IPS-15b (cell line): Measurements from ENCODE around the gene PLCL2.

ENCODE experiments used
- H3K27me3 ChIP-seq: one replicate; pipeline ENCODE4 v1.6.1; 2013; ENCODE audit warnings: low read length; ENCODE audit not compliant: control insufficient read depth, insufficient read depth
- H3K36me3 ChIP-seq: one replicate; pipeline ENCODE4 v1.6.1; 2013; ENCODE audit warnings: low read length; ENCODE audit not compliant: control insufficient read depth, insufficient read depth
- H3K4me1 ChIP-seq: one replicate; pipeline ENCODE4 v1.6.1; 2013; ENCODE audit warnings: mild to moderate bottlenecking, low read length; ENCODE audit not compliant: control insufficient read depth, insufficient read depth
- H3K4me3 ChIP-seq: one replicate; pipeline ENCODE4 v1.5.1; 2013; ENCODE audit warnings: low read depth, low read length
- H3K9ac ChIP-seq: one replicate; pipeline ENCODE4 v1.6.1; 2013; ENCODE audit warnings: low read depth, mild to moderate bottlenecking, low read length
- H3K9me3 ChIP-seq: one replicate; pipeline ENCODE4 v1.6.1; 2013; ENCODE audit warnings: mild to moderate bottlenecking, low read length; ENCODE audit not compliant: control insufficient read depth, insufficient read depth

Gene PLCL2

DNA sequence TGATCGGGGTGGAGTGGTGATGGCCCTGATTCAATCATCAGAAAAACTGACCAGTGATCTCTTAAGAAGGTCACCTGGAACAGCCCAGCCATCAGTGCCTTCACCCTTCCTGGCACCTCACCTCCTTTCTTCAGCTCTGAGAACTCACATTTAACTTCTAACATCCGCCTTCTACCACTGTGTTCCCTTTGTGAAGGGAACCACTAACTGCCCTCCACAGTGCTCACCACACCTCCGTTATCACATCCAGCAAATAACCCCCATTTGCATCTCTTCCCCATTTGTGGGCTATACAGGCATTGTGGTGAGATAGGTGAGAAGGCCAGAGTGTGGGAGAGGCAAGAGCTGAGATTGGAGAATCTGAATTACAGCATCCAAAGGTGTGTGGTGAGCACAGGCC is 107.4 kb downstream of the PLCL2 start:
- H3K4me3 ChIP-seq, result no peak overlapping the region
- no peaks in the 10 kb centered on the region for H3K36me3 ChIP-seq
- H3K27me3 ChIP-seq, result peaks cover 28% of the 10 kb centered on the region
- no peak overlapping the region for H3K9ac ChIP-seq
- H3K9me3 ChIP-seq, result no peaks in the 10 kb centered on the region
- peaks cover 5% of the 10 kb centered on the region for H3K4me1 ChIP-seq

DNA sequence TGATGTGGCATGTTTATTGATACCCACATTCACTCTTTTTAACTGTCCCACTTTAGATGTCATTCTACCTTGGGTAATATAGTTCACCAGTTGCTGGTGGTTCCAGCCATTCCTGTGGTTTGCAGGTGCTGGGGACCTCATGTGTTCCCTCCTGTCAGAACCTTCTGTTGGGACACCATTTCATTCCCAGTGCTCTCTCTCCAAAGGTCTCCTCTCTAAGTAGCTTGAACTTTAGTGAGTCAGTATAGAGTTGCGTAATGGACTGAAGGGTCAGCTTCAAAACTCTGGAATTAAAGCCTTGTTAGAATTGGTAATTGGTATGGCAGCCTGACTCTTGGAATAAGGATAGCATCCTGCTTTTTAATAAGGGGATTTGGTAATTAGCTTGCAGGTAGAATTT is 108.5 kb downstream of the PLCL2 start:
- no peak overlapping the region for H3K9ac ChIP-seq

DNA sequence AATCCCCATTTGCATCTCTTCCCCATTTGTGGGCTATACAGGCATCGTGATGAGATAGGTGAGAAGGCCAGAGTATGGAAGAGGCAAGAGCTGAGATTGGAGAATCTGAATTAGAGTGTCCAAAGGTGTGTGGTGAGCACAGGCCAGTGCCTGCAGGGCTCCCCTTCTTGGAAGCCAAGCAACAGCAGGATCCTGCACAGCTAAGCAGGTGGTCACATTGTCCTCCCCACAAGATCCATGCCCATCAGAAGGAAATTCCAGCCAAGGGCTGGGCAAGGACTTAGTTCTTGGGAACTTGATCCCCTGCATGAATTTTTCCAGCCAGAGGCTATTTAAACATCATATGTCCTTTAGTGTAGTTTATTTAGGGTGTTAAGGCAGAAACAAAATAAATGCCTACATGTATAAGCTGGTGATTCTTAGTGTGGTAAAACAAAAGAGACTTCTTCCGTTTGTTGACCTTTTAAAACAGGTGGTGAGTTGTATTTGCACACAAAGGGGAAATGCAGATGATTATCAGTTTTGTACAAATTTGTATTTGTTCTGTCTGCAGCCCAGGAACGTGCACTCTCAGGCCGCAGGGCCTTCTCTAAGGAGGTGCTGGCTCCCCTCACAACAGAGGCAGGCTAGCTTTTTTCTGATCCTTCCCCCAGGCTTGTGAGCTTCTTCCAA is 110.2 kb downstream of the PLCL2 start:
- Histone ChIP-seq H3K9me3 (no peaks in the 10 kb centered on the region), H3K4me3 (no peak overlapping the region)

More for the DNA sequence above, 108.5 kb downstream of the PLCL2 start:
- no peaks in the 10 kb centered on the region for H3K9me3 ChIP-seq
- no peaks in the 10 kb centered on the region for H3K36me3 ChIP-seq
- no peak overlapping the region for H3K4me3 ChIP-seq
- peaks cover 5% of the 10 kb centered on the region for H3K4me1 ChIP-seq
- peaks cover 32% of the 10 kb centered on the region for H3K27me3 ChIP-seq

DNA sequence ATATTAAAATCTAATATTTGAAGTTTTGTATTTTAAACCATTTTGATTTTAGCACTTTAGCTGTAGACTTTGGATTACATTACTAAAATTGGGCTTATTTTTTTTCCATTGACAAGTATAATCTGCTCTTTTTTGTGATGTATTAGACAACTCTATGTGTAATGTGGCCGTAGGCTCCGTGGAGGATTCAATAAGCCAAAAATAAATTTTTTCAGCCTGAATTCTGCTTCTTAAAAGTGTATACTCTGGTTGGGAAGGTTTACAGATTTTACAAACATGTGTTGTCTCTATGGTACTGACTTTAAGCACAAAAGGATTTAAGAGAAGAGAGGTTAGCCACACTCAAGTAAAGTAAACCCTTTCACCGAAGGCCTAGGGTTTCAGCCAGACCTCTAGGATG is 110.8 kb downstream of the PLCL2 start:
- no peak overlapping the region for H3K4me3 ChIP-seq
- peaks cover 52% of the 10 kb centered on the region for H3K27me3 ChIP-seq
- no peak overlapping the region for H3K9ac ChIP-seq
- H3K4me1 ChIP-seq, result peaks cover 7% of the 10 kb centered on the region
- no peaks in the 10 kb centered on the region for H3K36me3 ChIP-seq
- no peaks in the 10 kb centered on the region for H3K9me3 ChIP-seq

More for the DNA sequence above, 110.2 kb downstream of the PLCL2 start:
- H3K4me1 ChIP-seq, result peaks cover 7% of the 10 kb centered on the region
- H3K9ac ChIP-seq, result no peak overlapping the region
- no peaks in the 10 kb centered on the region for H3K36me3 ChIP-seq
- peaks cover 46% of the 10 kb centered on the region for H3K27me3 ChIP-seq

DNA sequence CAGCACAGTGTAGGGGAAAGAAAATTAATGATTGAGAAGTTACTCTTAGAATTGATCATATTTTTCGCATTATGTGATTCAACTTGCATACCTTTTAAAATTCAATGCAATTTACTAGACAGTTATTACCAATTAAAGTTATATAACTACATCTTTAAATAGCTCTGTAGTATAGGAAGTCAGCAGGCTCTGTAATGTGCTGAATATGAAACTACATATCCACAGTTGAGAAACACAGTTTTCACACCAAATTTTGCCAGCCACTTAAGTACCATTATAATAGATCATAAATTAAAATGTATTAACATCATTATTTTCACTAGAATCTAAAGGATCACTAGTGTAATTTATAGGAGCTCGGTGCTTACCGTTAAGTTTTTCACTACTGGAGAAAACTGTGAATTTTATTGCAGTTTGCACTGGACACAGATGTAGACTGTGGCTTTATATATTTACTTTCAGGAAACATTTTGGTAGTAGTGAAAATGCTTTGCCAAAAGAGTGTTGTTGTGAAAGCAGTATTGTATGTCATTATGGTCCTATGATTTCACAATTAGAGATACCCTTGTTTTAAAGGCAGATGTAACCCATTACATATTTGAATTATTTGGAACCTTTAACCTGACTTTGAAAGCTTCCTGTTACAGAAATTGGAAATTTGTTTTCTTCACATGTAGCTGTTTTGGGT is 113.6 kb downstream of the PLCL2 start:
- Histone ChIP-seq H3K9ac (no peak overlapping the region), H3K36me3 (no peaks in the 10 kb centered on the region), H3K27me3 (peaks cover 78% of the 10 kb centered on the region), H3K4me3 (no peak overlapping the region), H3K9me3 (no peaks in the 10 kb centered on the region), H3K4me1 (peaks cover 7% of the 10 kb centered on the region)

DNA sequence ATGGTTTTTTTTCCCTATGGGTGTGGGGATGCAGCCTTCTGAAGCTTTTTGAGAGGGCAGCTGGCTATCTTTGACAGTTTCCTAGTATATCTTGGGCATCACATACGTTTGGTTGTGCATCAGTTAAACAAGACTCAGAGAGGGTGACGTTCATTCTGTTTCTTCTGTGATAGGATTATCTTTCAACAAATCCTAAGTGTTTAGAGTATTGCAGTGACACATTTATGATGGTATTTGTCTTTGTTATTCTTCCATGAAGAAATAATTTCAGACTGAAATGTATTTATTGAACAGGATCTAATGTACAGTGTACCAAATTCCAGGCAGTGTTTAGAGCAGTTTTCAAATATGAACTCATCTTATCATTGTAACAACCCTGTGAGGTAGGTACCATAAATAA is 114.4 kb downstream of the PLCL2 start:
- H3K4me1 ChIP-seq, result peaks cover 7% of the 10 kb centered on the region
- no peak overlapping the region for H3K4me3 ChIP-seq
- H3K36me3 ChIP-seq, result no peaks in the 10 kb centered on the region
- no peak overlapping the region for H3K9ac ChIP-seq
- peaks cover 85% of the 10 kb centered on the region for H3K27me3 ChIP-seq
- H3K9me3 ChIP-seq, result no peaks in the 10 kb centered on the region

DNA sequence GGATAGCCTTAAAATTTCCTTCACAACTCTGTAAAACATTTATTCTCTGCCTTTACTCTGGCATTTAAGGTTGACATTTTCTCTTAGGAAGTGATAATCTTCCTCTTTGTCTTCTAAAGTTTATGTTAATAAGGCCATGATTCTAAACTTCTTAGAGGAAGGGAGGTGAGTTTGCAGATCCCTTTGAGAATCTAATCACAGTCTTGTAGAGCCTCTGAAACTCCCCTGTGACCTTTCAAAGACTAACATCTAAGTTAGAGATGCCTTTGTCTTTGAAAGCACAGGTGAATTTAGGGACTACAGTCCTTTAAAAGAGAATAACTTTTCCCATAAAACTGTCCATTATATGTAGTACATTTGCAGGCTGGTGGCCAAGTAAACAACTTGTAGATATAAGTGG is 115.1 kb downstream of the PLCL2 start:
- H3K4me3 ChIP-seq, result no peak overlapping the region
- H3K27me3 ChIP-seq, result peaks cover 92% of the 10 kb centered on the region

DNA sequence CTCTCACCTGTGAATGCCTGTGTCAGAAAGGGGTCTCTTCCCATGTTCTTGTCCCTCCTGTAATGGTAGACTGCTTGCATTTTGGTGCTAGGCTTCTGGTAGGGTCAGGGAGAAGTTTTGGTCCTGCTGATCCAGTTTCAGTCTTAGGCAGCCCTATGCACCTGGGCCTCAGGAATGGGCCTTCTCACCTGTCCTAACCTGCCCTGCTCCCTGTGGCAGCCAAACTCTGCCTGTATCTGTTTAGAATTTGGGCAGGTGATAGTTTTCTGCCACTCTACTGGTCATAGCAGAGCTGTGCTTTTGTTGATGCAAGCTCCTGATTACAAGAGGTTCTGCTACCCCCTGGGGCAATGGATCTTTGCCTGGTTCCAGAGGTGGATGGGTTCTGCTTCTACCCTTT is 118.7 kb downstream of the PLCL2 start:
- no peak overlapping the region for H3K9ac ChIP-seq
- peaks cover 3% of the 10 kb centered on the region for H3K4me1 ChIP-seq
- no peak overlapping the region for H3K4me3 ChIP-seq
- peaks cover 76% of the 10 kb centered on the region for H3K27me3 ChIP-seq
- H3K36me3 ChIP-seq, result no peaks in the 10 kb centered on the region
- no peaks in the 10 kb centered on the region for H3K9me3 ChIP-seq

More for the DNA sequence above, 115.1 kb downstream of the PLCL2 start:
- Histone ChIP-seq H3K4me1 (peaks cover 4% of the 10 kb centered on the region), H3K36me3 (no peaks in the 10 kb centered on the region), H3K9ac (no peak overlapping the region), H3K9me3 (no peaks in the 10 kb centered on the region)

DNA sequence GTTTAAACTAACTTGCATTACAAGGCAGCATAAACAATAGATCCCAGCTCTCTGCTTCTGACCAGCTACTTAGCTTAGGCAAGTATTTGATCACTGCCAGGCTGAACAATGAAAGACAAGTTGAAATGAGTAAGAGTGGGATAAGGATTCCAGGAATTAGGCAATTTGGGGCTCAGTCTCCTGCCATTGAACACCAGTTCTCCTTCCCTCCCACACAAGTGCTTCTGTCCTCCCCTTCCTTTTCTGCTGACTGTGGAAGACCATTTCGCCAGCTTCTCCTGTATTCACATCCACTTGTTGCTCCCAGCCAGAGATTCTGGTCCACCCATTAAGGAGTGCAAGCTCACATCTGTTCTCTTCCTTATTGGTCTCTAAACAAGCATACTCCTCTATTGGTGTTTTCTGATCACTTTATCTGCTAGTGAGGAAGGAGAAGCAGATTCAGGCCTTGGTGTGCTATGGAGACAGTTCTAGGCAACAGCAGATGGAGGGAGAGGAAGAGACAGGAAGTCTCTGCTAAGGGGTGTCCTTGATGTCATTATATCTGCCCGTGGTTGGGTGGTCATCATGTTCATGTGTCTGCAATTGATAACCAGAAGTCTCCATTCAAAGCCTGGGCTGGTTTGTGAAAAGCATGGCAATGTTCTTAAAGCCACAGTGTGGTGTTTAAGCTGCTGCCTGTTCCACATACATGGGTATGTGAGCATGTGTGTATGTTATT is 121.5 kb downstream of the PLCL2 start:
- Histone ChIP-seq H3K36me3 (no peaks in the 10 kb centered on the region), H3K4me3 (no peak overlapping the region), H3K4me1 (no peaks in the 10 kb centered on the region), H3K9me3 (no peaks in the 10 kb centered on the region), H3K9ac (no peak overlapping the region), H3K27me3 (peaks cover 51% of the 10 kb centered on the region)

DNA sequence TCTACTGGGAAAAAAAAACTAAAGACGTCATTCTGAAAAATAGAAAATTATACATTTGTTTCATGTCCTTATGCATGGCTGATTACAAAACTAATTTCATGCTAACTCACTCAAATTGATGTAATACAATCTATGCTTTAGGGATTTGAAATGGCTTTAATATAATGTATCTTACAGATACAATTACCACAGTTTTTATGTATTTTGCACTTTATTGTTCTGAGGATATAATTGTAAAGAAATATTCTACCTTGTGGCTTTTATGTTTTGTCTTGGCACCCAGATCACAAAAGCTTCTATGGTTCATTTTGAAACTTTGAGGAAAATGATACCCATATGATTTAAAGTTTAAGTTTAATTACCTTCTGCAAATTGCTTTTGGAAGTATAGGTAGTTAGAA is 122.5 kb downstream of the PLCL2 start:
- no peaks in the 10 kb centered on the region for H3K4me1 ChIP-seq
- no peaks in the 10 kb centered on the region for H3K9me3 ChIP-seq
- no peak overlapping the region for H3K9ac ChIP-seq
- H3K36me3 ChIP-seq, result no peaks in the 10 kb centered on the region
- H3K4me3 ChIP-seq, result no peak overlapping the region
- H3K27me3 ChIP-seq, result peaks cover 41% of the 10 kb centered on the region

DNA sequence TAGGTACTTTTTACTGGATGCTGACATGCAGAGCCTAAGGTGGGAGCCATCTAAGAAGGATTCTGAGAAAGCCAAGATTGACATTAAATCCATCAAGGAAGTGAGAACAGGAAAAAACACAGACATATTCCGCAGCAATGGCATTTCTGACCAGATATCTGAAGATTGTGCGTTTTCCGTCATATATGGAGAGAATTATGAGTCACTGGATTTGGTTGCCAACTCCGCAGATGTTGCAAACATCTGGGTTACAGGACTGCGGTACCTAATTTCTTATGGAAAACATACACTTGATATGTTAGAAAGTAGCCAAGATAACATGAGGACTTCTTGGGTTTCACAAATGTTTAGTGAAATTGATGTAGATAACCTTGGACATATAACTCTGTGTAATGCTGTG is 125.1 kb downstream of the PLCL2 start:
- Histone ChIP-seq H3K9me3 (no peaks in the 10 kb centered on the region), H3K36me3 (no peaks in the 10 kb centered on the region), H3K4me3 (no peak overlapping the region), H3K4me1 (peaks cover 3% of the 10 kb centered on the region), H3K9ac (no peak overlapping the region), H3K27me3 (peaks cover 15% of the 10 kb centered on the region)
